ENCODE data around the gene BLOC1S1. TPM values are rescaled to one million over a fixed set of nuclear protein-coding genes. Genes with fewer than 3 reads are reported as not detected.

Gene BLOC1S1
- total RNA-seq, 1 experiment from 2014 or later: 118 TPM

DNA sequence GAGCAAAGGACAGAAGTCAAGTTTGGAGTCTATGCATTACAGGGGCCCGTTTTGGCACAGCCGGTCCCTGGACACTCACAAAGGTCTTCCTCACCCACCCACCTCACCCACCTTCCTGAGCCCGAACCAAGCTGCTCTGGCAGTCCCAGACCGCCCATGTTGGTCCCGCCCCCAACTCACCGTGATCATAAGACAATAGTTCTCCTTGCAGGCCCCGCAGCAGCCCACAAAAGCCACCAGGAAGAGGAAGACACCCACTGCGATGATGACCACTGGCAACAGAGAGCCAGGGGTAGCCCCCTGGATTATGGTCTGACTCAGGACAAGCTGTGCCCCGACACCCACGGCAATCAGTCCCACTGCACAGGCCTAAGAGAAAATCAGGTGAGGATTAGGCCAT, 11.1 kb downstream of the BLOC1S1 start:
- no peak for DNase-seq (ENCODE audit: low read depth)

DNA sequence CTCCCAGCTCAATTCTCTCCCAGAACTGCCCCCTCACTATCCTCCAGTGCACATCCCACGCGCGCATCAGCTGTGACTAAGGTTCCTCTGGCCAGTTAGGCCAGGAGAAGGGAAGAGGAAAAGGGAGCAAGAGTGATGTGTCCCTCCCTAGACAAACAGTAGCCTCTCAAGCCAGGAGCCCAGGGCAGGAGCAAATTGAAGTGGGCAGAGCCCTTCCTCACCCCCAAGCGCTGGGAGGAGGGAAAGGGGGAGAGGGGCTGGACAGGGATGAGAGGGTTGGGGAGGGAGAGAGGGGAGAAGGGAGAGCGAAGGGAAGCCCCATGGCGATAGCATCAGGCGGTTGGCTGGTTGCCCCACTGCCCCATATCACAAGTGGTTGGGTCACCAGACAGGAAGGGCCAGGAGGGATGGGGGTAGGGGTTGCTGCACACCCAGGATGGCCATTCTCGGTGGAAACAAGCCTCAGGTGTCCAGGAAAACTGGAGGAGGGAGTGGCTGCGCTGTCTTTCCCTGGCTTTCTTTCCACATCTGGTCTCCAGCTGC, 11.9 kb downstream of the BLOC1S1 start:
- peak; percentile 64 for DNase-seq (ENCODE audit: low read depth)

DNA sequence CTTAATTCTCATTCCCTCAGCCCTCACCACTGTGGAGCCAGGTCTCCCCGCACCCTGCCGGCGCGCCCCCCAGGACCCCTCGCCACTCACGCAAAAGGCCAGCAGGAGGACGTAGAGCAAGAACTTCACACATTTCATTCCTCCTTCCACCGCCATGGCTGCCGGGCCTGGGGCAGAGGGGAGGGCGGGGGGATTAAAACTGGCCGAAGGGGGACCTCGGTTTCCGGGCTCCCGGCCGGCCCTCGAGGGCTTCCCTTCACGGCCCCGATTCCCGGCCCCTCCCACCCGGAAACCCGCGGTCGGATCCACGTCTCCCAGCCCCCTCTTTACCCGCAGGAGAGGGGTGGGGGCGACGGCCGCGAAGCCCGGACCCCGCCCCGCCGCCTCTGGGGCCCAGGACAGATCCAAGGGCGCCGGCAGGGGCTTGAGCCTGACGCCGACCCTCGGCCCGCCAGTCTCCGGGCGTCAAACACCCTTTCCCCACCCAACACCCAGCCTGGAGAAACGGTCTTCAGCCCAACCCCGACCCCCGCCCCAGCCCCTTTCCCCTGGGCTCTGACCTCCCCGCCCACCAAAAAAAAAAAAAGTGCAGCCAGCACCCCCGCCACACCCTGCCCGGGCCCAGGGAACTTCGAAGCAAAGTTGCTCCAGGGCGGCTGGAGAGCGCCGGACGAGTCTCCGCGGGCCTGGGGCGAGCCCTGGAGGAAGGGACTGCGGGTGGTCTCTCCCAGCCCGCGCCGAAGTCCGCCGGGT, 12.5 kb downstream of the BLOC1S1 start:
- peak; percentile 80 for DNase-seq (ENCODE audit: low read depth)

DNA sequence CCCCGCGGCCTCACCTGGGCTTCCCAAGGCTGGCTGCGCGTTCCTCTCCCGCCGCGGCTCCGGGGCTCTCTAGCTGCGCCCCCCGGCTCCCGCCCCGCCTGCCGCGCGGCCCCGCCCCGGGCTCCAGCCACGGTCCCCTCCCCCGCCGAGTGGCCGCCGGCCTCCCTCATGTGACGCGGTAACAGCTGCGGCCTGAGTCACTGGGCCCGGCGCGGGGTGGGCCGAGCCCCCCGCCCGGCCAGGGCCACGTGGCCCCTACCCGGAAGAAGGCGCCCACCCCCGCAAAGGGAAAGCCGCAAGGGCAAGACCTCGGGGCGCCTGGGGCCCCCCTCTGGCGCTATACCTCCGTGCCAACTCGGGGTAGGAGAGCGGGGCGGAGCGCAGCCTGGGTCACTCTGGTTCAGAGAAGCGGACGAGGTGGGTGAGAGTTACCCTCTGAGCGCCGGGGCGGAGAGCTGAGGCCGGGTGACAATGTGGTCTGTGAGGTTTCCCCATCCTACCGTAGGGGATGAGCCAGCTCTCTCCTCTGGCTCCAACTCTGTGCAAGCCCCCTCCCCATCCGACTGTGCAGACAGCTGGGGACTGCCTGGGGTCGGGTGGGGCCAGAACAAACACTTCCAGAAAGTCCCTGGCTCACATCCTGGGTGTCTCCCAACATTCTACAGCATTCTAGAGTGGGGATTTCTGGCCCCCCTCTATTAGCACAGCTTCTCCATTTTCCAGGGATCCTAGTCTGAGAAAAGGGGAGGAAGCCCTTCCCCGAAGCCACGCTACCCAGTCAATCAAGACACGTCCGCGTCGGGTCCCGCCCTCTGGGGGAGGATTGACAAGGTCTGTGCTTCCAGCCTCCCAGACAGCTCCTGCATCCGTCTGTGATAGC, 13.3 kb downstream of the BLOC1S1 start, which contains the start of gene CD63:
Gene CD63, minus strand, starts transcription at position 71 of the 880 bp plus-strand sequence. CDS start 668 bp downstream, outside the sequence.
- DNase-seq (ENCODE audit: low read depth): peak; percentile 97

DNA sequence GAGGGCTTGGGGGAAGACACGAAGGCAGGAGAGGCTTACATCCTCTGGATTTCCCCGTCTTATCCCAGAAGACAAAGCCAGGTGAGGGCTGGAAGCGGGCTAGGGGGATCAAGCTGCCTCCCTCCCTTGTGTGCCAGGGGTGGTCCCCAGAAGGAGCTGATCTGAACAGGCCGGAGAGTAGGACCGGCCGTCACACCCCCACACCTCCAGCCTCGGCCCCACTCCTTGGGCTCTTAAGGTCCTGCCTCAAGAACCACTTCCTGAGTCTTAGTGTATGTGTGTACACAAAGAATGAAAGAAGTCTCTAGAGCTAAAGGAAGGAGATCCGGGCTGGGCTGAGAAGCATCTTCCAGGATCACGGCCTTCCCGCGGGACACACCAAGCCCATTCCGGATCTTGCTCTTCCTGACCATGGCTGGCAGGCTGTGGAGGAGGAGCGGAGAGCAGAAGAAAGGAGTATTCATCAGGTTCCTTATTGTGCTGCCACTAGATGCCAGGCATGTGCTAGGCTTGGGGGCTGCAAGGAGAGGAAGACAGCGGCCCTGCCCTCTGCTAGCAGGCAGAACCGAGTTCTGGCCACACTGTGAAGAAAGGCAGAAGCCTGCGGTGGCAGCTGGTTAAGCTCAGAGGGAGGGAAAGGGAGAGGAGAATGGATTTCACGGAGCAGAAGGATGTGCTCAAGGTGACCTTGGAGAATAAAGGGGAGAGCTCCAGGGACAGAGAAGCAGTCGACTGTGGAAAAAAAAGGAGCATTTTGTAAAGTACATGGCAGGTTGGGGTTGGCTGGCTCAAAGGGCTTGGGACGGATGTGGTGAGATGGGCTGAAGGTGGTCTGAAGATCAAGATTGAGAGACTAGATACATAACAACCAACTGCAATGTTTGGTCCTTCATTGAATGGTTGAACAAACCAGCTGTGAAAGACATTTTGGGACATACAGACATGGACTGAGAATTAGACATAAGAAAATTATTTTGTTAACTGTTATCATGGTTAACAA, 14.3 kb downstream of the BLOC1S1 start:
- peak; percentile 69 for DNase-seq (ENCODE audit: low read depth)

DNA sequence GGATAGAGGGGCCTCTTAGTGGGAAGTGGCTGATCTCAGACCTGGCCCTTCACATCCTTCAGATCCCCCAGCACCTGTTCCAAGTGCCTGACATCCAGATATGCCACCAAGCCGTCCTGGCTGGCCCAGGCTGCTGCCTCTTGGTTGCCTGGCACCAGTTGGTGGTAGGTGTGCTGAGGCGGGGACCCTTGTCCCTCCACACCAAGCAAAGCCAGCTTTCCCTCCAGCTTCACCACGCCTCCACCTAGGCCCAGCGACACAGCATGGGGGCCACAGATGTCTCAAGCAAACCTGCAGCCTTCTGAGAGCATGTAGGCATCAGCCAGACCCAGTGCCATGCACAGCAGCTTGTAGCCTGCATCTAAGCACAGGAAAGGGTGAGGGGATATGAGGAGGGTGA, 16.4 kb downstream of the BLOC1S1 start:
- DNase-seq (ENCODE audit: low read depth): no peak

DNA sequence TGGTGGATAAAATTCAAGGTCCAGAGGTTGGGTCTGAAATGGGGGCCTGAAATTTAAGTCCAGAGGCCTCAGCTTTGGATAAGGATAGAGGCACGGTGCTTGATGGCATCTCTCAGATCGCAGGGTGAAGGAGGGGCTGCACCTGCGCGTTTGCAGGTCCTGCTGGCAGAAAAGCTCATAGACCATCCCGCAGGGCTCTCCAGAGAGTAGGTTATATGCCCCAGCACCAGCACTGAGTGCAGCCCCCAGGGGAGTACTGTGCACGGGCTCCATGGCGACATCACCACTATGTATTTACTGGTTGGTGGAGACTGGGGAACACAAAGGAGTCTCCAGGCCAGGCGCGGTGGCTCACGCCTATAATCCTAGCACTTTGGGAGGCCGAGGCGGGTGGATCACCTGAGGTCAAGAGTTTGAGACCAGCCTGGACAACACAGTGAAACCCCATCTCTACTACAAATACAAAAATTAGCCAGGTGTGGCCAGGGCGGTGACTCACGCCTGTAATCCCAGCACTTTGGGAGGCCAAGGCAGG, 17.2 kb downstream of the BLOC1S1 start:
- no peak for DNase-seq (ENCODE audit: low read depth)

DNA sequence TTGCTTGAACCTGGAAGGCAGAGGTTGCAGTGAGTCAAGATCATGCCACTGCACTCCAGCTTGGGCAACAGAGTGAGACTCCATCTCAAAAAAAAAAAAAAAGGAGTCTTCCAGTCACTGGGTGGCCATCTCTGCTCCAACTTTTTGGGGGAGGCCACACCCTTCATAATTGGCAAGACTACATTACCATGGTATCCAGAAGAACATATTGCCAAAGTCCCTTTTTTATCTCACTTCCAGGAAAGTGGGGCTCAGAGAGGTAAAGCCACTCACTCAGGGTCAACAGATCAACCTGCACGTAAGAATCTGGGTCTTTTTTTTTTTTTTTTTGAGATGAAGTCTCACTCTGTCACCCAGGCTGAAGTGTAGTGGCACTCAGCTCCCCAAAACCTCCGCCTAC, 18.0 kb downstream of the BLOC1S1 start:
- no peak for DNase-seq (ENCODE audit: low read depth)

DNA sequence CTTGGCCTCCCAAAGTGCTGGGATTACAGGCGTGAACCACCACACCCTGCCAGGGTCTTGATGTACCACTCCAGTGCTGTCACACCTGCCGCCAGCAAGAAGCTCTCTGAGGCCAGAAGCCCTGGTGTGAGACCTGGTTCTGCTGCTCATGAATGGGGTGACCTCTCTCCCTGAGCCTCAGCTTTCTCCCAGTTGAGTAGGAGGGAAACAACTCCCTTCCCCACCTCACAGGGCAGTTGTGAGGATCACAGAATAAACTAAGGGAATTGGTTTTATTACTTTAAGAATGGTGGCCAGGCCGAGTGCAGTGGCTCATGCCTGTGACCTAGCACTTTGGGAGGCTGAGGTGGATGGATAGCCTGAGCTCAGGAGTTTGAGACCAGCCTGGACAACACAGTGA, 18.7 kb downstream of the BLOC1S1 start:
- no peak for DNase-seq (ENCODE audit: low read depth)

DNA sequence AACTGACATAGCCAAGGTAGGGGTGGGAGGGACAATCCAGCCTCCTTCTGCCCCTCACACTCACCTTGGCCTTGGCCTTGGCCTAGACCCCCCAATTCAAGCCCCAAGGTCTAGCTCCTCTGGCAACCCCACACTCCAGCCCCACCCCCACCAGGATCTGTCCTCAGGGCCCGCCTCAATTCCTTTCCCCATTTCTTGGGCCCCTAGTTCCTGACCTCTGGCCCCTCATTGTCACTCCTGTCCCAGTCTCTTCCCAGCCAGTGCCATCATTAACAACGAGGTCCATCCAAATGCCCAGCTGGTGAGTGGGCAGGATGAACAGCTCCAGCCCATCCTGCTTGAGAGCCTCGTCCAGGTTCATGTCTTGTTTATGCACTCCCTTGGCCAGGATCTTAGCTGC, 20.2 kb downstream of the BLOC1S1 start:
- DNase-seq (ENCODE audit: low read depth): no peak

DNA sequence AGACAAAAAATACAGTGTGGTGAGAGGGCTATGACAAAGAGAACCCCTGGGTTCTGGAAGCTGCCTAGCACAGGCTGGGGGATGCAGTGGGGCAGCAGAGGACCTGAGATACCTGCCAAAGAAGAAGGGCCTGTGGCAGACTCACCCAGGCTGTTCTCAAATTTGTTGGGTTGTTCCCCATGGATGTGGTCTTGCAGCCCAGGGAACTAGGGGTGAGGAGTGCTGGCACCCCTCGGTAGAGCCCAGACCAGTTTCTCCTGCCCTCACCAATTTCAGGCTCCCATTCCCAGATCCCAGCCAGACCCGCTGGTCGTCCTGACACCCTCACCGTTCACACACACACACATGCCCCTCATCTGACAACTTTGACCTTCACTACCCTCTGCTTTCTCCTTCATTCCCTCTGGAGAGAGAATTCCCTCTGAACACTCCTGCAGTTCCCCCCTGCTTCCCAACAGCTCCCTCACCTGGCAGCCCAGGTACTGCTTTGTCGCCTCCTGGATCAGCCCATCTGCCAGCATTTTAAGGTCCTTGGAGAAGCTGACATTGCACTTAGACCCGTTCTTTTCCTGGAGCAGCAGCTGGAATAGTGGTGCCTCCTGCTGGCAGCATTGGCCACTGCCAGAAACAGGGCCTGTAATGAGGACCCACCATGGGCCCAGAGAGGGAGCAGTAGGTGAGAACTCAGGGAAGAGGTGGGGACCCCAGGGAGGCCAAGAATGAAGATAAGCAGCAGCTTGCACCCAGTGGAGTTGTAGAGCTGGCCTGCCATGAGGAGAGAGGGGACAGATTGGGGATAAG, 21.1 kb downstream of the BLOC1S1 start:
- DNase-seq (ENCODE audit: low read depth): peak; percentile 77

DNA sequence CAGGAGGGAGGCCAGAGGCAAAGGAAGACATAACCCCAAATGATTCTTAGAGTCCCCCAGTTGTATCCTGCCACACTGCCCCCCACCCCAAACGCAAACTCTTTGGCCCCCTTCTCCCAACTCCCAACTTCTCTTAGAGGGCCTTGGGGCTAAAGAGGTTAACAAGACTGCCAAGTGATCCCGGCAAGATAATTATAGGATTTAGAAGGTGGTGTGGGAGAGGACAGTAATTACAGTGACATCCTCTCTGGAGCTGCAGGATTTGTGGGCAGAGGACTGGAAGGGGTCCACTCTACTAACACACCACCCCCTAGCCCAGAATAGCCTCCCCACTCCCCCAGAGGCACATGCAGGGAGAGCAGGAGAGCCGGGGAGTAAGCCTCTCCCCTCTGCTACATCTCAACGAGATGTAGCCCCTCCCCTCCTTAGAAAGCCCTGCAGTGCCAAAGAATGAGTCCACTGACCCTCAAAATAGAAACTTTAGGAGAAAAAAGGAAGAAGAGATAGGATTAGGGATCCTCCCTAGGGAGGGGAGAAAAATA, 21.8 kb downstream of the BLOC1S1 start:
- DNase-seq (ENCODE audit: low read depth): peak; percentile 36

DNA sequence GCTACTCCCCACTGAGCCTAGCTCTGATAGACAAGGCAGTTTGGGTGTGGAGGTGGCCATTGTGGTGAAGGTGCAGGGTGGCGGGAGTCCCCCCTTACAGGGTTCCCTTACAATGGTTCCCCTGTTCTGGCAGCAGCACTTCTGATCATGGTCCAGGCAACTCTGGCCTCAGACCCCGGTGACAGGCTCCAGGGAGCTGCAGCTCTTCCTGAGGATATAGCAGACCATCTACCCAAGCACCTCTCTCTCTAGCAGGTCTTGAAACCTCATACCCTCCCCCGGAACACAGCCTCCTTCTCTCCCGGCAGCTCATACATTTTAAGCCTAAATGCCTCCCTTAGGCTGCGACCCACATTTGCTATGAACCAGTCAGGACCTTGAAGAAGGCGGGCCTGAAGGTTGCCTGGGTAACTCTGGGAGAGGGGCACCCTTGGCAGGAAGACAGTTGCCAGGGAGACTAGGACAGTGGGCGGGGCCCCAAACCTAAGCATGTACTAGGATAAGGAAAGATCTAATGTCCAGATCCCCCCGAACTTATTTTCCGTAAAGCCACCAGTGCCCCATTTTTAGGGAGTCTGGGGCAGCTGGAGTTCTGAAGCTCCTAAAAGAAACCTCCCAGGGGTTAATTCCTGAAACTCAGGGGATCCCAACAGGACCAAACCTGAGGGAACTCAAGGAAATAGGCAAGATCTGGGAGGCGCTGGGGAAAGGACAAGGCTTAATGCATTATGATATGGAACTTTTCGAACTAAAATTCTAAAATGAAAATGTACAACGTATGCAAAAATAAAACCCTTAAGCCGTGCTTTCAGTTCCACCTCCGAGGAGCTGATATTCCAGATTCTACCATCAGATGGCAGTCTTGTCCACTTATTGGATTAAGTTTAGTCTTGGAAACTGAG, 22.5 kb downstream of the BLOC1S1 start:
- peak; percentile 88 for DNase-seq (ENCODE audit: low read depth)

DNA sequence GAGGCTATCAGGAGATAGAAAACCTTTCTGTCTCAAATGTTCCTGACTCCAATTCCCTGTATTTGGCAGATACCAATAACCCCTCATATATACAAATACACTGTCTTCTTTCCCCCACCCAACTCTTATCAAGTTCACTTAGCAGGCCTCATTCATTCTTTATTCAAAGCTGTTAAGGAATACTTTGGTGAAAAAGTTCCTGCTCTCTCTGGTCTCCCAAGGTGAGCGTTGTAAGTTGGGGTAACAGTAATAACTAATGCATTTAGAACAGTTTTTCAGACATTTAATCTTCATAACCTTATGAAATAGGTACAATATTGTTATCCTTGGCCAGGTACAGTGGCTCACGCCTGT, 23.2 kb downstream of the BLOC1S1 start:
- no peak for DNase-seq (ENCODE audit: low read depth)

DNA sequence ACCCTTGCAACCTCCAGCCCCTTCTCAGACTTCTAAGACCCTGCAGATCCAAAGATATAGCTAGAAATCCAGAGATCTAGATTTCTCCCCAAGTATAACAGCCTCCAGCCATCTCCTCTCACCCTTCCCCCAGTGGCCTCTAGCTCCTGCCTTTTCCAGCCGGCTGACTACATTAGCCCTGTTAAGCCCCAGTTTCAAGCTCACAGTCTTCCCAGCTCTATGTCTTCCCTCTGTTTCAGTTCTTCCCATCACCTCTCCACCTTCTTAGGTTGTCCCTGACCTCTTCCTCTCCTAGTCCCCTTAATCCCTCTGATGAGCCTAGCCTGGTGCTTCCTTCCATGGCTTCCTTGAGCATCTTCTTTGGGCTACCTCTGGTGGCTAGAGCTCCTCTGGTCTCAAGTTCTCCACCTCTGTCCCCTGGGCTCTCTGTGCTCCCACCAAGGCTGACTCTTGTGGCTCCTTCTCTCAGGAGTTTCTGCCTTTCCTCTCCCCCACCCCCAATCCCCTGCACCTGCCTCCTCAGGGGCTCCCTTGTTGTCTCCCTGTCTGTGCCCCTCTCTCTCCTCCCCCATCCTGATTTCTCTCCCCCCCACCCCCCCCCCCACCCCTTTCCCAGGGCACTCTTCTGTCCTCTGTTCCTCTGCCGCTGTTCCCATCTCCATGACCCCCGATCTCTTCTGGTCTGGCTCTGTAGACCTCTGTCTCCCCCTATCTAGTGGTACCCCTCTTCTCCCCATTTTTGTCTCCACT, 26.3 kb downstream of the BLOC1S1 start:
- no peak for DNase-seq (ENCODE audit: low read depth)

DNA sequence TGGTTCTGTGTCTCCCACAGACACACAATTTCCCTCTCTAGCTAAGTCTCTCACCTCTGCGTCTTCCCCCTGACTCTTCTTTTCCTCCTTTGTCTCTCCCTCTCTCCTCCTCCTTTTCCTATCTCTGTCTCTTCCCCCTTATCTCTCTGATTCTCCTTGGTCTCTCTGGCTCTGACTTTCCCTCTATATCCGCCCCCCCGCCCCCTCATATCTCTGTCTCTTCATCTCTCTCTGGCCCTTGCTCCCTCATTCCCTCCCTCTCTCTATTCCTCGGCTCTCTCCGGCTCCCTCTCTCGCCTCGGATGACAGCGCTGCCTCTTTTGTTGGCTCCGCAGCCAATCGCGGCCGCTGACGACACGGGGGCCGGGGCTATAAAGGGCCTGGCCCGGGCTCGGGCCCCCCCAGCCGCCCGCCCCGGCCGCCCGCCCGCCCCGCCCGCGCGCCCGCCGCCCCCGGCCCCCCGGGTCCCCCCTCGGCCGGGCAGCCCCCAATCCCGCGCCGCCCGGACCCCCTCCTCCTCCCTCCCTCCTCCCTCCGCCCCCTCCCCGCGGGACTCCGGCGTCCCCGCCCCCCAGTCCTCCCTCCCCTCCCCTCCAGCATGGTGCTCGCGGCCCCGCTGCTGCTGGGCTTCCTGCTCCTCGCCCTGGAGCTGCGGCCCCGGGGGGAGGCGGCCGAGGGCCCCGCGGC, 27.0 kb downstream of the BLOC1S1 start, which contains the start of gene GDF11:
Gene GDF11, plus strand, starts transcription at position 404 of the 687 bp plus-strand sequence. Its CDS starts 195 bp downstream, at position 599.
- peak; percentile 75 for DNase-seq (ENCODE audit: low read depth)
